IPS DF 19.7 (cell line): Measurements from ENCODE around the gene NUDT14.

ENCODE experiments used
- DNase-seq: peaks from one replicate; pipeline ENCODE4 v3.0.0-alpha.2; 2013; ENCODE audit warnings: low read depth, low spot score

NUDT14 gene

GRCh38 chr14:105199093-105199492, 18.0 kb upstream of the NUDT14 start:
- no peak for DNase-seq

- DNase-seq = no peak
Measured at GRCh38 chr14:105198588-105198987, 17.5 kb upstream of the NUDT14 start.

GRCh38 chr14:105197211-105197641, 16.1 kb upstream of the NUDT14 start:
- no peak for DNase-seq

GRCh38 chr14:105196265-105196960, 15.3 kb upstream of the NUDT14 start:
- DNase-seq = no peak

- no peak for DNase-seq
Measured at GRCh38 chr14:105195522-105196264, 14.6 kb upstream of the NUDT14 start.

- no peak for DNase-seq
Measured at GRCh38 chr14:105195051-105195450, 13.9 kb upstream of the NUDT14 start.

- DNase-seq = no peak
Measured at GRCh38 chr14:105193916-105194782, 13.0 kb upstream of the NUDT14 start.

- no peak for DNase-seq
Measured at GRCh38 chr14:105192866-105193731, 12.0 kb upstream of the NUDT14 start.

GRCh38 chr14:105187935-105188524, 6.9 kb upstream of the NUDT14 start:
- DNase-seq = no peak

- DNase-seq = no peak
Measured at GRCh38 chr14:105187116-105187515, 6.0 kb upstream of the NUDT14 start.

- DNase-seq = no peak
Measured at GRCh38 chr14:105185973-105186372, 4.9 kb upstream of the NUDT14 start.

GRCh38 chr14:105185001-105185400, 3.9 kb upstream of the NUDT14 start:
- DNase-seq = no peak

GRCh38 chr14:105184461-105184860, 3.3 kb upstream of the NUDT14 start:
- no peak for DNase-seq

- DNase-seq = no peak
Measured at GRCh38 chr14:105182296-105183020, 1.3 kb upstream of the NUDT14 start.

- no peak for DNase-seq
Measured at GRCh38 chr14:105181549-105182295, 610 bp upstream of the NUDT14 start.

- DNase-seq = no peak
Measured at GRCh38 chr14:105179191-105179590, 1.9 kb downstream of the NUDT14 start.

- no peak for DNase-seq
Measured at GRCh38 chr14:105178868-105179140, 2.3 kb downstream of the NUDT14 start.

- DNase-seq = no peak
Measured at GRCh38 chr14:105178069-105178867, 2.8 kb downstream of the NUDT14 start.

- no peak for DNase-seq
Measured at GRCh38 chr14:105177082-105177481, 4.0 kb downstream of the NUDT14 start.
